ENCODE measurements around the gene DLG5. TPM values are rescaled to one million over a fixed set of nuclear protein-coding genes. Genes with fewer than 3 reads are reported as not detected.

DLG5 gene
- total RNA-seq, 1 donor from 2014 or later, result 60.5 TPM

DNA sequence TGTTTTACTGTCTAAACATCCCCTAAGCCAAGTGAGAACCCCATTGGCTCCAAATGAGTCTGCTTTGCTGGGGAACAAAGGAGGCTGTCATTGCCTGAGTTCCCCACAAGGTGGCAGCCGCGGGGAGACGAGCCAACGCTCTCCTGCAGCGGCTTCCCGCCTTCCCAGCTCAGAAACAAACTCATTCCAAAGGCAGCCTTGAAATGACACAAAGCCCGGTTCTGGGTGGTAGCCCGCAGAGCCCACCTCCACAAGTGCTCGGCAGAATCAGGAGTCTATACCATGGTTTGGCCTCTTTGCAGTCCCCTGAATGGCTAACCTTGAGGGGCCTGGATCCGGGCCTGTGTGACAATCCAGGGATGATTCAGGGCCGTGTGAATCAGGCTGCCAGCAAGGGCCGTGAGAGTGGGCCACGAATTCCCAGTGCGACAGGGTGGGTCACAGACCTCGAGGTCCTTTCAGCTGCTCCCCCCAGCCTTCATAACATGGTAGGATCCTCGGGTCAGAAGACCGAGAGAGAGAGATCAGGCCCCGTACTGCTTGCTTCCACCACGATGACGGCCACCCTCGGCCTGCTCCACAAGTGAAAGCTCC, 79.7 kb downstream of the DLG5 start:
- Mint-ChIP-seq H3K27me3 (ENCODE audit: low read depth) (no peaks in the 10 kb centered on the region), H3K4me1 (ENCODE audit: low read depth) (peaks cover 30% of the 10 kb centered on the region), H3K36me3 (ENCODE audit: low read depth) (peaks cover 9% of the 10 kb centered on the region), H3K9me3 (ENCODE audit: low read depth) (no peaks in the 10 kb centered on the region), H3K27ac (ENCODE audit: unreplicated experiment) (peak overlapping the region; percentile 79), H3K4me3 (ENCODE audit: unreplicated experiment) (peak overlapping the region; percentile 9)
- peak; percentile 93 for TF ChIP-seq CTCF (IDR thresholded peaks at IDR 0.05)
- DNase-seq (ENCODE audit: low spot score), result no peak

- H3K27ac Mint-ChIP-seq (ENCODE audit: unreplicated experiment), result peak overlapping the region; percentile 93
- no peak for DNase-seq (ENCODE audit: low spot score)
- no peaks in the 10 kb centered on the region for H3K9me3 Mint-ChIP-seq (ENCODE audit: low read depth)
- peaks cover 30% of the 10 kb centered on the region for H3K4me1 Mint-ChIP-seq (ENCODE audit: low read depth)
- peaks cover 9% of the 10 kb centered on the region for H3K36me3 Mint-ChIP-seq (ENCODE audit: low read depth)
- no peak for TF ChIP-seq CTCF (IDR thresholded peaks at IDR 0.05)
- H3K4me3 Mint-ChIP-seq (ENCODE audit: unreplicated experiment), result no peak overlapping the region
- no peaks in the 10 kb centered on the region for H3K27me3 Mint-ChIP-seq (ENCODE audit: low read depth)
Measured at GRCh38 chr10:77845451-77845850, 81.1 kb downstream of the DLG5 start.

DNA sequence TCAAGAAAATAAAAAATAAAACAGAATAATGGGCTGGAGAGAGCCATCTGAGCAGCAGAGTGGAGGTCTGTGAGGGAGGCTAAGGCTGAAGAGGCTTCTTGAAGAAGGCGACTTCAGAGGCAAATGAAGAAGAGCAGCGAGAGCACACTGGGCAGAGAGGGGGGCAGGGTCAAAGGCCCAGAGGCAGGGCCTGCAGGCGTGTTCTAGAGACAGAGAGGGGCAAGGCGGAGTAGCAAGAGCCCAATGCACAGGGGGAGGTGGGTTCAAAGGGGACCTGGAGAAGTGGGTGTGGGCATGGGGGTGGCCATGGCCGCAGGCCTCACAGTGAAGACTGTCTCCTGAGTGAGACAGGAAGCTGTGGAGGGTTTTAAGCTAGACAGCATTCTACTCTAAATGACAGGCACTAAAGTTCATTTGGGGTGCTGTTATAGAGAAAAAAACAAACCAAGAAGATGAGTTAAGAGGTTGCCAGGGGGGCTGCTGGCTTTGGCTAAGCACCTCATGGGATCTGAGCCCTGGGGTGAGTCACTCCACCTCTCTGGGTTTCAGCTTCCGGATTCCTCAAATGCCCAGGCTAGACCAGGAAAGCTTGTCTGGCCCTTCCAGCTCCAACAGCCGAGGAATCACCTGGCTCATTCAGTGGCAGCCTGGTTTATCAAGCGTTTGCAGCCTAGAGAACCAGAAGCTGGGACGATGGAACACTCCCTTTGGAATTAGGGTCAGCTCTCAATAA, 81.7 kb downstream of the DLG5 start:
- Mint-ChIP-seq H3K36me3 (ENCODE audit: low read depth) (peaks cover 9% of the 10 kb centered on the region), H3K4me1 (ENCODE audit: low read depth) (peaks cover 30% of the 10 kb centered on the region), H3K27me3 (ENCODE audit: low read depth) (no peaks in the 10 kb centered on the region), H3K9me3 (ENCODE audit: low read depth) (no peaks in the 10 kb centered on the region), H3K27ac (ENCODE audit: unreplicated experiment) (peak overlapping the region; percentile 93), H3K4me3 (ENCODE audit: unreplicated experiment) (no peak overlapping the region)
- no peak for DNase-seq (ENCODE audit: low spot score)
- TF ChIP-seq CTCF (IDR thresholded peaks at IDR 0.05), result no peak

DNA sequence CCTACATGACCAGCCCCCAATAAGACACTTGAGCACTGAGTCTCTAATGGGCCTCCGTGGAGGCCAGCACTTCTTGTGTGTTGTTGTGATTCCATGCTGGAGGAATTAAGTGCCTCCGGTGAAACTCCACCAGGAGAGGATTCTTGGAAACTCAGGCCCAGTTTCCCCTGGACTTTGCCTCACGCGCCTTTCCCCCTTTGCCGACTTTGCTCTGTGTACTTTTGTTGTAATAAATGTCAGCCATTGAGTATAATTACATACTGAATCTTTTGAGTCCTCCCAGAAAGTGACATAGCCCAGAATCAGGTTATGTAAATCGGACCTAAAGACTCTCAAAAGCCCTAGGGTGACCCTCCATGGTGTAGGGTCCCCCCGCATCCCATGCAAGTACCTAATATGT, 82.4 kb downstream of the DLG5 start:
- no peak for DNase-seq (ENCODE audit: low spot score)
- H3K4me1 Mint-ChIP-seq (ENCODE audit: low read depth), result peaks cover 30% of the 10 kb centered on the region
- H3K9me3 Mint-ChIP-seq (ENCODE audit: low read depth), result no peaks in the 10 kb centered on the region
- no peaks in the 10 kb centered on the region for H3K27me3 Mint-ChIP-seq (ENCODE audit: low read depth)
- peaks cover 9% of the 10 kb centered on the region for H3K36me3 Mint-ChIP-seq (ENCODE audit: low read depth)
- H3K4me3 Mint-ChIP-seq (ENCODE audit: unreplicated experiment), result no peak overlapping the region
- TF ChIP-seq CTCF (IDR thresholded peaks at IDR 0.05), result no peak
- H3K27ac Mint-ChIP-seq (ENCODE audit: unreplicated experiment), result peak overlapping the region; percentile 93

DNA sequence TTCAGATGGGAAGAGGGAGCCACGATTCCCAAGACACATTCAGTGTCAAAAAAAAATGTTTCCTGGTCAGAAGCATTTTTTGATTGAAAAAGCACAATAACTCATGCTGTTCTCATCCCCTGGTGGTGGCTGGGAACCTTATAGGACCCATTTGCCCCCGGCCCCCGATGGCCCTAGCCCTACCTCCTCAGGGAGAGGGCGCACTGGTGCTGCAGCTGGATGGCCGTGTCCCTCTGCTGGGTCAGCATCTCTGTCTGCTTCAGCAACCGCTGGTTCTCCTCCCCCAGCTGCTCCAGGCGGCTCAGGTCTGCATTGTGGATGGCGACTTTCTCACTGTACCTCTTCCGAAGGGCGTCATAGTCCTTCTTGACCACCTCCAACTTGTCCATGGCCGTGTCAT, 83.3 kb downstream of the DLG5 start:
- DNase-seq (ENCODE audit: low spot score), result no peak
- Mint-ChIP-seq H3K27ac (ENCODE audit: unreplicated experiment) (no peak overlapping the region), H3K4me3 (ENCODE audit: unreplicated experiment) (no peak overlapping the region), H3K36me3 (ENCODE audit: low read depth) (peaks cover 9% of the 10 kb centered on the region), H3K4me1 (ENCODE audit: low read depth) (peaks cover 32% of the 10 kb centered on the region), H3K27me3 (ENCODE audit: low read depth) (no peaks in the 10 kb centered on the region), H3K9me3 (ENCODE audit: low read depth) (no peaks in the 10 kb centered on the region)
- no peak for TF ChIP-seq CTCF (IDR thresholded peaks at IDR 0.05)
